ENCODE data around the gene IRS4.

The IRS4 gene

GRCh38 chrX:108736509-108737479 lies at the start of gene IRS4:
Gene IRS4, minus strand, starts transcription at chrX:108736563.
- Histone ChIP-seq H3K4me3 (peak within 1 kb of the TSS in 5 of 7 experiments; percentile 2 to 42 (median 29)), H3K27ac (peak within 1 kb of the TSS in 2 of 21 experiments; percentile 11 to 76)

- no peak overlapping the region for H3K4me3 ChIP-seq
- no peak overlapping the region for H3K27ac ChIP-seq
These were observed 36.2 kb upstream of the IRS4 start for GRCh38 chrX:108772549-108772948.

DNA sequence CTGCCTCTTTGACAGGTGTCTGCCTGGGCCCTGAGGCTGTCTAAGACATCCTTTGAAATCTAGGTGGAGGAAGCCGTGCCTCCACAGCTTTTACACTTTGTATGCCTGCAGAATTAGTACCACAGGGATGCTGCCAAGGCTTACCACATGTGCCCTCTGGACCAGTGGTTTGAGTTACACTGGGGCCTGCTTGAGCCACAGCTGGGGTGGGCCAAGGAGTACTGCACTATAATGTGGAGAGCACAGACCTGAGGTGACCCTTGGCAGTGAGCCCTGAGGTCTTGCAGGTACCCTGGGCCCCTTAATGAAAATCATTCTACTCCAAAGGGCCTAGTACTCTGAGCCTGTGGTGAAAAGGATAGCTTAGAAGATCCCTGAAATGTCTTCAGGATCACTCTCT lies 27.2 kb upstream of the IRS4 start:
- Histone ChIP-seq H3K27ac (no peak overlapping the region), H3K4me3 (no peak overlapping the region)

DNA sequence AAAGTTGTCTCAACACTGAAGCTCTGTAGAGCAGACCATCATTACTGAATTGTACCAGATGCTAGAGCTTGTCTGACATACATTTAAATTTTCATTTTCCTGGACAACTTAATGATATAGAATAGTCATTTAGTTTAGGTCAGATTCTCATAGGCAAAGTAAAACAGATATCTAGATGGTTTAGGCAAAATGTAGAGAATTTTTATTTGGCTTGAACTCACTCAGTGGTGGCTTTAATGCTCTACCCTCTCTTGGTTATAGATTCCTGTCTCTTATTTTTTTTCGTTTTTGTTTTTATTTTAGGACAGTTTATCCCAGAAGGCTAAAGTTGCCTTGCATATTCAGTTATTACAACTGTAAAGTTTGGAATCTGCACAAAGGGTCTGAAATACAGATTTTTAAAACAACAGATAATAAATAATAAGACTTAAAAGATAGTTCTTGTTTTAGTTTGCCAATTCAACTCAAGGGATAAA lies 4.0 kb upstream of the IRS4 start:
- Histone ChIP-seq H3K27ac (no peak overlapping the region), H3K4me3 (no peak overlapping the region)

DNA sequence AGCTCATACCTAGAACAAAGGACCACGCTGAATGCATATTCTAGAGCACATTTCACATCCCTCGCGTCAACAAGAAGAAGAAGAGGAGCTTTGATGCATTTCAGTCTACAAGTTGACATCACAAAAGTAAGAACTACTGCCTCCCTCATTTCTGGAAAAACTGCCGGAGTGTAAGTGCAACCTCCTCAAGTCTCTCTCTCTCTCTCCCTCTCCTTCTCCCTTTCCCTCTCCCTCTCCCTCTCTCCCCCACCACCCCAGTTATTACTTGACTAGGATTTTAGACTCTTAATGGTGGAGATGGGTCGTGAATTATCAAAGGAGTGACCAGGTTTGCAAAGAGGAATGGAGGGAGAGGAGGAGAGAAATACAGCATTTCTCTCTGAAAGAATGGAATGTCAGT lies 1.4 kb upstream of the IRS4 start:
- Histone ChIP-seq H3K4me3 (peak overlapping the region in 1 of 7 experiments; percentile 42), H3K27ac (peak overlapping the region in 1 of 21 experiments; percentile 30)

DNA sequence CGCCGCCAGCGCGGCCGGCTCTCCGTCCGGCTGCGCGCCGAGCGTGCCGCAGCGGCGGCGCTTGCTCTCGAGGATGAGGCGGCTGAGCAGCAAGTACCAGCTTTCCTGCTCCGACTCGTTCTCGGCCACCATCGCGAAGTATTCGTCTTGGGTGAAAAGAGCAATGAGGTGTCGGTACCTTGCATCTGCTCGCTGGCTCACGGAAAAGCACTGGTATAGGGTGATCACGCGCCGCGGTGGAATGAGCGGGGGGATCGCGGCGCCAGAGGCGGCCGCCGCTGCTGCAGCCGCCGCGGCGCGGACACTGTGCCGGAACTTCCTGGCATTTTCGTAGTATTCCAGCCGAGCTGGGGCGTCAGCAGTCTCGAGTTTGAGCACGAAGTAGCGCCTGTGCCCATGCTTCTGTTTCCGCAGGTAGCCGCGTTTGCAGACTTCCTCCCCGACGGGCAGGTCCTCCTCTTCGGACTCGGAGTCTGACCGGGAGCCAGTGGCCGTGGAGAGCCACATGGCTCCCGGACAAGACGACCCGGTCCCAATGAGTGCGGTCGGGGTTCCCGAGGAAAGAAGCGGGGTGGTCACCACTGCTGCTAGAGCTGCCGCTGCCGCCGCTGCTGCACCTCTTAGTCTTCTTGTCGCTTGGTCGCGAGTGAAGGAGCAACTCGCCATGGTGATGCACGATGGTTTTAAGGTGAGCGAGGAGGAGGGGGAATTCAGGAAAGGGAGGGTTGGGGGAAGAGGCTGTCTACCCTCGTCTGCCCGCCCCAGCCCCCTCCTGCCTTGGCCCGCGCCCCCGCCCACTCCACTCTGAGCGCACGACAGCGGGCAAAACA lies 469 bp downstream of the IRS4 start:
- peak overlapping the region in 5 of 7 experiments; percentile 2 to 42 (median 29) for H3K4me3 ChIP-seq
- H3K27ac ChIP-seq: peak overlapping the region in 2 of 21 experiments; percentile 11 to 76

GRCh38 chrX:108735091-108735678 lies 1.2 kb downstream of the IRS4 start:
- Histone ChIP-seq H3K27ac (peak overlapping the region in 1 of 21 experiments; percentile 76), H3K4me3 (peak overlapping the region in 2 of 7 experiments; percentile 29 to 42)

DNA sequence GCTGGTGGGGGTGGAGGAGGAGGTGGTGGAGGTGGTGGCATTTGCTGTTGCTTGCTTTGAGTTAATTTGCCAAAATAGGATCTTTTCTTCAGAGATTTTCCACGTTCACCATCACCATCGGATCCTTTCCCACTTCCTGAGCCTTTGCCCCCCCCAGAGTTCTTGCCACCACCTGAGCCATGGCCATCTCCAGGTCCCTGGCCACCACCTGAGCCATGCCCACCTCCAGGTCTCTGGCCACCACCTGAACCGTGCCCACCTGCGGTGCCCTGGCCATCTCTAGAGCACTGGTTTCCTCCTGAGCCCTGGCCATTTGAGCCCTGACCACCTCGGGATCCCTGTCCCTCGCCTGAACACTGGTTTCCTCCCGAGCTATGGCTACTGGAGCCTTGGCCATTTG lies 1.9 kb downstream of the IRS4 start:
- H3K4me3 ChIP-seq: peak overlapping the region in 1 of 7 experiments; percentile 42
- peak overlapping the region in 1 of 21 experiments; percentile 76 for H3K27ac ChIP-seq

DNA sequence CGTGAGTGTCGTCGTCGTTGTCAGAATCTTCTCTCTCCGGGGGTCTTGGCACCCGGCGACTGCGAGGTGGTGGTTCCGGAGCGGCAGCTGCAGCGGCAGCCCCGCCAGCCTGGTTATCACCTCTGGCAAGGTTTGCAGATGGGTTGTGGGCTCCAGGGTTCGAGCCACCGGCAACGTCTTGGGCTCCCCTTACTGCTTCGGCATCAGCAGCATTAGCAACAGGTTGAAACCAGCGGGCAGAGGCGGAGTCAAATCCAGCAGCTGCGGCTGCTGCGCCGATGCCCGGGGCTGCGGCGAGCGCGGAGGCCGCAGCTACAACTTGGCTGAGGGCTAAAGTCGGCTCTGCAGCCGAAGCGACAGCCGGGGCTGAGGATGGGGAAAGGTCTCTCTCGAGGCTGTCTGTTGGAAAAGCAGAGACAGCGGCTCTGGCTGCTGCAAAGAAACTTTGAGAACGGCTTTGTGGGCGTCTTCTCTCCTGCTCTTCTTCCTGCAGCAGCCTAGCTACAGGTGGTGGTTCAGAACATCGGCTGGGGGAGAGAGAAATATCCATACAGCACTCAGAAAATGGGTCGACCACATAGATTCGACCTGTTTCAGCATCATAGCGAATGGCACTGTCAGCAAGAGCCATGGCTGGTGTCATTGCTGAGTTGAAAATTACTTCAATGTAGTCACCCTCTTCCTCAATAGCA lies 3.6 kb downstream of the IRS4 start:
- Histone ChIP-seq H3K27ac (no peak overlapping the region), H3K4me3 (peak overlapping the region in 2 of 7 experiments; percentile 18 to 42)

DNA sequence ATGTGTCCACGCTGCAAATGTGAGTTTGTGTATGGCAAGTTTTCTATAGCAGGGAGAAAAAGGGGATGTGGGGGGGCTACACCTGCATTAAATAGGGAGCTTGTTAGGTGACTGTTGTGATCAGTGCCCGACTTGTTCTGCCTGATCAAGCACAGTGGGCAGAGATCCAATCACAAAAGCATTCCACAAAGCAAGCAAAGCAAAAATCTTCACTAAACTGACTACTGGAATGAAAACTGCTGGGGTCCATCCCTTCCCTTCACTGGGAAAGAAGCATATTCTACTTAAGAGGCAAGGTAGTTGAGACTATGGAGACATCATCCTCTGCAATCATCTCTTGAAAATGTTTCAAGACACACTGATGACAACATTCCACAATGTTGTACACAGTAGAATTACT lies 5.2 kb downstream of the IRS4 start:
- H3K4me3 ChIP-seq: peak overlapping the region in 1 of 7 experiments; percentile 42
- H3K27ac ChIP-seq: peak overlapping the region in 1 of 21 experiments; percentile 14

DNA sequence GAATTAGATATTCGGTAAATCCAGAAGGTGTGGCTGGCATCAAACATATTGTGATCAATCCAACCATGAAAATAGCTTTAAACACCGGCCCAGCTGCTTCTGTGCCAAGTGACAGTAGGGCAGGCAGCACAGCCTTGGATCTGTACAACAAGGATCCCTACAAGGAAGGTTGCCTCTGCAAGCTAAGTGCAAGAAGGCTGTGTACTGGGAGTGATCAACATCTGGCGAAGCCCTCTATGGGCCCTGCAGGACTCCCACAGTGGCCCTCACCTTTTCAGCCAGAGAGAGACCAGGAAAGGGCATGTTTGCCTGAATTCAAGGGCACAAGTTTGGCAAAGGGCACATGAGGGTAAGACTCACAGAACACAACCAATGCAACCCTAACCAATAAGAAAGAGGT lies 9.6 kb downstream of the IRS4 start:
- Histone ChIP-seq H3K4me3 (no peak overlapping the region), H3K27ac (no peak overlapping the region)

DNA sequence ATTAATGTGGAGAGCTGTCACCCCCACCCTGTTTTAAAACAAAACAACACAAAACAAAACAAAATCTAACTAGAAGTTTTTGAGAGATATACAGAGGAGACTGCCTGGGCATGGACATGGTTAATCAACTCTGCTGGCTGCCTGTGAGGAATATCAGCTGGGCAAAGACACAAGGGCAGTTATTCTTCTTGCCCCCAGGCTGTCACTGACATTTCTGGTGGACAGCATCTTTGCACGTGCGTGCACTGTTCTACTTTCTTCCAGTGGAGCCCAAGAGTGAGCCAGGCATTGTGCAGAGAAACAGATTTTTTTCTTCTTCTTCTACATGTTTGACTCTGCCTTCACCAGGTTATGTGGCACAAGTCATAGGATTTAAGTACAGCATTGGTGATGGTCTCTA lies 13.8 kb downstream of the IRS4 start:
- no peak overlapping the region for H3K27ac ChIP-seq
- H3K4me3 ChIP-seq: no peak overlapping the region

DNA sequence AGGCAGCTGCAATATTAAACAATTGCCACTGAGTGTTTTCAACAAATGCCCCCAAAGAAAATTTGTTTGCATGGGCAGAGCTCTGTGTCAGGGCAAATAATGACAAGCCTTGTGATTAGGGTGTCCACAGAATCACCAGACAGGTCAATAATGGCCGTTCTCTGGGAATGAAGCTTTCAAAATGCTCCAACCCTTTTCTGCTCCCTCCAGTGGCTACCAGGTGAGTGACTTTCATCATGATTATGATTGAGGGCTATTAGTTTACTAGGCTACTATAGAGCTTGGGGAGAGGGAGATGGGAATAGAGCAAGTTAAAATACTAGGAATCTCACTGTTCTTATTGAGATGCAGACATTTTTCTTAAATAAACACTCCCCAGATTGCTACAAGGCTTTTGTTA lies 23.5 kb downstream of the IRS4 start:
- H3K27ac ChIP-seq: no peak overlapping the region

GRCh38 chrX:108704839-108705238 lies 31.5 kb downstream of the IRS4 start:
- Histone ChIP-seq H3K4me3 (no peak overlapping the region), H3K27ac (no peak overlapping the region)

More for the DNA sequence above, 23.5 kb downstream of the IRS4 start:
- H3K4me3 ChIP-seq: no peak overlapping the region

DNA sequence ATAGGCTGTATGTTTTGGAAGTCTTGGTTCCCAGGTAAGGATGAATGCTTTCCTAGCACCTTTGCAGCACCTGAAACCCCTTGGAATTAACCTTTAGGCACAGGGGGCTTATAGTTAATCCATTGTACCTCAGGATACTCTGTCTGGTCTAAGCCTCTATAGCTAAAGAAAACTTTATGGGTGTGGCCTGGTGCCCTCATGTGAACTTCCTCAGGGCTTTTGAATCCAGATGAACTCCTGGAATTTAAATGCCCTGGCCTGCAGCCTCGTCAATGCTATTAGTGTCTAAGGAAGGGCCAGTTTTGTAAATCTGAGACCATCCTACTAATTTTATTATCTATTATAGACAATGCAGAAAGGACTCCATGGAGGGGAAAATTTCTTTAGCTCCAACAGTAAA lies 33.8 kb downstream of the IRS4 start:
- H3K27ac ChIP-seq: no peak overlapping the region

DNA sequence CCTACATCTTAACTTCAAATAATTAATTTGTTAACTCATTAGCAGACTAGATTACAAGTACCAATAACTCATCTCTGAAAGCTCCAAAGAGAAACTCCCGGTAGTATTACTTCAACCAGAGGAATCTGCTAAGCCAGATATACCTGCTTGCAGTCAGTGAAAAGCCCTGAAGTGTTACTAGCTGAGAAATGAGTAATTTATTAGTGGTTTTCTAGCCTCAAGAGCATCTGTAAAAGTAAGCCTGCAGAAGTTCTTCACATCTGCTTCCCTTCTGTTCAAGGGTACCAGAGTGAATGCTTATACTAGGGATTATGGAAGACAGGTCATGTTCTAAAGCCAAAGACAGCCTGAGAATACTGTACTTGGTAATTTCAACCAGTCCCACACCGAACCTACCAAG lies 34.7 kb downstream of the IRS4 start:
- Histone ChIP-seq H3K27ac (no peak overlapping the region), H3K4me3 (no peak overlapping the region)

More for the DNA sequence above, 33.8 kb downstream of the IRS4 start:
- no peak overlapping the region for H3K4me3 ChIP-seq

DNA sequence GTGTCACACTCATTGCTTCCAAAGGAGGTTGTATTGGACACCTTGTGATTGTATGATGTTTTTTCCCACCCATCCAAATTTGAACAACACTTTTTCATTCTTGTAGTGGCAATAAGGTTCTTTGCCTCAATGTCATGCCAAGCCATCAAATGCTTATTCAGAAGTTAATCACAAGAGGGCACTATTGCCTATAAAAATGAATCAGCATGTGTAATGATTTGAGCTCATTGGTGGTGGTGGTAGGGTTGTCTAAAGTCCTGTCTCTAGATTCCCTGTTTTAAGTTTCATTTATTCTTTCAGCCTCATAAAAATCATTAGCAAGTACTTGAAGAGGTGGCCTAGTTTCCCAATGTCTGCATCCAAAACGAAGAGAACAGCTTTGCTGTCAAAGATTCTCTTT lies 37.0 kb downstream of the IRS4 start:
- Histone ChIP-seq H3K4me3 (no peak overlapping the region), H3K27ac (no peak overlapping the region)

DNA sequence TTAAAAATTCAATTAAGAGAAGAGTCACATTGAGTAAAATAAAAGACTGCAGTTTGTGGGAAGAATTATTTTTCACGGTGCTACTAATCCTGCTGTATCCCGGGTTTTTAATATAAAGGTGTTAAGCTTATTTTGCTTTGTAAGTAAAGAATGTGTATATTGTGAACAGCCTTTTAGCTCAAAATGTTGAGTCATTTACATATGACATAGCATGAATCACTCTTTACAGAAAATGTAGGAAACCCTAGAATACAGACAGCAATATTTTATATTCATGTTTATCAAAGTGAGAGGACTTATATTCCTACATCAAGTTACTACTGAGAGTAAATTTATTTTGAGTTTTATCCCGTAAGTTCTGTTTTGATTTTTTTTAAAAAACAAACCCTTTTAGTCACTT lies 39.7 kb downstream of the IRS4 start:
- H3K4me3 ChIP-seq: no peak overlapping the region

More for the DNA sequence above, 39.7 kb downstream of the IRS4 start:
- no peak overlapping the region for H3K27ac ChIP-seq
